Uterus (tissue), 2 donors: Measurements from ENCODE around the gene NEURL3.

Source experiments
- POLR2A ChIP-seq, 2 donors: fragments of 450-650 bp; IDR thresholded peaks; one replicate each; pipeline ENCODE4 v1.6.1; 2016; ENCODE audit warnings: antibody characterized with exemption in 2 of 2, mild to moderate bottlenecking in 1 of 2, moderate library complexity in 1 of 2
- TF ChIP-seq, protein P1 (sequence below), 4 experiments: fragments of 200-600 bp in 2 of 4; fragments of 450-650 bp in 2 of 4; sonication (generic) in 2 of 4; IDR thresholded peaks; one replicate each; pipeline ENCODE4 v1.5.1; 2016 to 2019; ENCODE audit warnings: antibody characterized with exemption in 4 of 4, mild to moderate bottlenecking in 2 of 4, moderate library complexity in 1 of 4

DNA sequence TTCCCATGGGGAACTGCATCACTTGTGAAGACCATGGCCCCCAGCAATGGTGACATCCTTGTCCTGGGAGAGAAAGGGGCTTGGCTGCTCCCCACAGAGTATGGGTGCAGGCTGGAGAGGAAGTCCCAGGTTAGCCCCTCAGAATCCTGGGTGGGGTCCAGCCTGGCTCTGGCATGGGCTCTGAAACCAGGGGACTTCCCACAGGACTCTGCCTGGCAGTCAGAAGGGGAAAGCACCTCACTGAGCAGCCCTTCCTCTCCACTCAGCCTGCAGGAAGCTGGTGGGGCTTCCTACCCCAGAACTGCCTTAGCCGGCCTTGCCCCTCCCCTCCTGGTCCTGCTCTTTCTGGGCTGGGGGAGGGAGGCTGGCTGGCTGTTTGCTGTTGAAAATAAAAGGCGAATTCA is 3.7 kb downstream of the NEURL3 start:
- TF ChIP-seq POLR2A (IDR thresholded peaks at IDR 0.05) = no peak
- TF ChIP-seq, protein P1, sequence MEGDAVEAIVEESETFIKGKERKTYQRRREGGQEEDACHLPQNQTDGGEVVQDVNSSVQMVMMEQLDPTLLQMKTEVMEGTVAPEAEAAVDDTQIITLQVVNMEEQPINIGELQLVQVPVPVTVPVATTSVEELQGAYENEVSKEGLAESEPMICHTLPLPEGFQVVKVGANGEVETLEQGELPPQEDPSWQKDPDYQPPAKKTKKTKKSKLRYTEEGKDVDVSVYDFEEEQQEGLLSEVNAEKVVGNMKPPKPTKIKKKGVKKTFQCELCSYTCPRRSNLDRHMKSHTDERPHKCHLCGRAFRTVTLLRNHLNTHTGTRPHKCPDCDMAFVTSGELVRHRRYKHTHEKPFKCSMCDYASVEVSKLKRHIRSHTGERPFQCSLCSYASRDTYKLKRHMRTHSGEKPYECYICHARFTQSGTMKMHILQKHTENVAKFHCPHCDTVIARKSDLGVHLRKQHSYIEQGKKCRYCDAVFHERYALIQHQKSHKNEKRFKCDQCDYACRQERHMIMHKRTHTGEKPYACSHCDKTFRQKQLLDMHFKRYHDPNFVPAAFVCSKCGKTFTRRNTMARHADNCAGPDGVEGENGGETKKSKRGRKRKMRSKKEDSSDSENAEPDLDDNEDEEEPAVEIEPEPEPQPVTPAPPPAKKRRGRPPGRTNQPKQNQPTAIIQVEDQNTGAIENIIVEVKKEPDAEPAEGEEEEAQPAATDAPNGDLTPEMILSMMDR (IDR thresholded peaks at IDR 0.05) = no peak
